DND-41 (cell line): ENCODE measurements around the gene SRPX.

ENCODE experiments used
- CTCF ChIP-seq: IDR thresholded peaks from 2 replicates; pipeline ENCODE4 v1.5.1; 2012; ENCODE audit warnings: borderline replicate concordance, low read length, moderate library complexity, mild to moderate bottlenecking; ENCODE audit not compliant: poor library complexity, severe bottlenecking; ENCODE audit errors: extremely low read depth
- EZH2 ChIP-seq: IDR thresholded peaks from 3 replicates; pipeline ENCODE4 v1.6.1; 2012; ENCODE audit warnings: borderline replicate concordance, low read depth, mild to moderate bottlenecking, moderate library complexity, low read length, inconsistent platforms; ENCODE audit not compliant: severe bottlenecking

- TF ChIP-seq CTCF: no peak
- no peak for TF ChIP-seq EZH2
Measured at GRCh38 chrX:38220415-38221390, at the start of gene SRPX.
